ENCODE measurements around the gene HLTF.

Gene HLTF

DNA sequence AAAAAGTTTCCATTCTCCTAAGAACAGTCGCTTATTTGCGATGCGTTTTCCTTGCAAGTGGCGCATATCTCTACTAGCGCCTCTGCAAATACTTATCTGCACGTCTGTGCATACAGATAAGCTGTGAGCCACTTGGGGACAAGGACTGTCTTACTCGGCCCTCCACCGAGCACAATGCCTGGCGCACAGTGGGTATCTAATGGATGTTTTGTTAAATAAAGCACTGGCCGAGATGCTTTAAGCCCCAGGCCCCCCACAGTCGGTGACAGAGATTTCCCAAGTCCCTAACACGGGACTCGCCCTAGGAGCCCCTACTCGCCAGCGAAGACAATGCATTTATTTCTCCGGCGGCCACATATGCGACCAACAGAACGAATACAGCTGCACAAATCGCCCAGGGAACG lies 503 bp downstream of the HLTF start:
- DNase-seq (ENCODE audit: low read depth) = no peak

- DNase-seq (ENCODE audit: low read depth) = no peak
Observed at GRCh38 chr3:149081772-149082171, 4.6 kb downstream of the HLTF start.

DNA sequence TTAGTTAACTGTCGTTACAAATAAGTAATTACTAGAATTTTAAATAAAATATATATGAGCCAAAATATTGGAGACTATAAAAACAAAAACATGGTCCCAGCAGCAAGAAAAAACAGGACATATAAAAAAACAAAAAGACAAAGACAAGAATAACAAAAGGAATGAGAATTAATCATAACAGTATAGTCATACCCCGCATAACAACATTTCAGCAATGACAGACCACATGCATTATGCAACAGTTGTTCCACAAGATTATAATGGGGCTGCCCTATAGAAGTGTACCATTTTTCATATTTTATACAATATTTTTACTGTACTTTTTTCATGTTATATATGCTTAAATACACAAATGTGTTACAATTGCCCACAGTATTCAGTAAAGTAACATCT lies 5.6 kb downstream of the HLTF start:
- no peak for DNase-seq (ENCODE audit: low read depth)

DNA sequence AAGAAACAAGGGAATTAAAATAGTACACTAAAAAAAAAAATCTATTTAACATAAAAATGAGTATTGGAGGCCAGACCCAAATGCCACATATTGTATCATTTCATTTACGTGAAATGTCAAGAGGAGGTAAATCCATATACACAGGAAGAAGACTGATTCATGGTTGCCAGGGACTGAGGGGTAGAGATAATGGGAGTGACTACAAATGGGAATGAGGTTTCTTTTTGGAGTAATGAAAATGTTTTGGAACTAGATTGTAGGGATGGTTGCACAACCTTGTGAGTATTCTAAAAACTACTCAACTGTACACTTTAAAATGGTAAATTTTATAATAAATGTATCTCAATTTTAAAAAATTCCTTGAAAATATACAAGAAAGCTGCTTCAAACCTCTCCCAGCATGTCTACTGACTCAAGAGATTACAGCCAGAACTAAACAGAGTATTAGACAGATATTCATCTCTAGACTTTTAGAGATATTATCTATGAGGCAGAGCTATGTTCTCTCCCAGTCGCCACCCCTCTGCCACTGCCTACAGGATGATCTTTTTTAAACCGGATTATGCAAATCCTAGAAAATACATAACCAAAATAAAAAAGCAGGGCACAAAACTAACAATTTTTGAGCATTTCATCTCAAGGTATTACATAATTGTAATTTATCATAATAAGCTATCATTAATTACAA lies 6.2 kb downstream of the HLTF start:
- DNase-seq (ENCODE audit: low read depth) = no peak

- no peak for DNase-seq (ENCODE audit: low read depth)
Observed at GRCh38 chr3:149077628-149078027, 8.7 kb downstream of the HLTF start.

DNA sequence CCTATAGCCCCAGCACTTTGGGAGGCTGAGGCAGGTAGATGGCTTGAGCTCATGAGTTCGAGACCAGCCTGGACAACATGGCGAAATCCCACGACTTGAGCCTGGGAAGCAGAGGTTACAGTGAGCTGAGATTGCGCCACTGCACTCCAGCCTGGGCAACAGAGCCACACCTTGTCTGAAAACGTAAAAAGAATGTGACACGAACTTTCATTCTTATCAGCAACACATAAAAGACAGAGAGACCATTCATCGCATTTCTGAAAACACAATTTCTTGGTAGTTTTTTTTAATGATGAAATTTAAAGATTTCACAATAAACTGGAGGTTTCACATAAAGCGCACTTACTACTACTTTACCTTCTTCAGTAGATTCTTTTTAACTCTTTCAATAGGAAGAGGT lies 18.4 kb downstream of the HLTF start:
- DNase-seq (ENCODE audit: low read depth) = no peak

- DNase-seq (ENCODE audit: low read depth) = no peak
Observed at GRCh38 chr3:149061776-149062175, 24.6 kb downstream of the HLTF start.

DNA sequence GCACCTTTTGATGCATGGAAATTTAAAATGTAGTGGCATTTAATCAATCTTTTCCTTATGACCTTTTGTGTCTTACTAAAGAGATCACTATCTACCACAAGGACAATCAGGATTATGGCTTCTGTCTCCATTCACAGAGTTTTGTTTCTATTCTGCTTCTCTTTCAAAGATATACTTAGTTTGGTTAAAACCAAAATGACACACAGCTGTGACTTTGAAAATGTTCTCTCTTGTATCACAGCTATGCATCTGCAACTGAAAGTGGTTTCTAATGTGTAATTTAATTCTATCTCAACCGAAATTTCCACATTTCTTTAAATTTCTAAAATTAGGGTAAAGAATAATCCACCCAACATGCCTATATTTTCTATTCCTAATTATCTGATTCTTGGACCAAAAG lies 27.7 kb downstream of the HLTF start:
- DNase-seq (ENCODE audit: low read depth) = no peak

DNA sequence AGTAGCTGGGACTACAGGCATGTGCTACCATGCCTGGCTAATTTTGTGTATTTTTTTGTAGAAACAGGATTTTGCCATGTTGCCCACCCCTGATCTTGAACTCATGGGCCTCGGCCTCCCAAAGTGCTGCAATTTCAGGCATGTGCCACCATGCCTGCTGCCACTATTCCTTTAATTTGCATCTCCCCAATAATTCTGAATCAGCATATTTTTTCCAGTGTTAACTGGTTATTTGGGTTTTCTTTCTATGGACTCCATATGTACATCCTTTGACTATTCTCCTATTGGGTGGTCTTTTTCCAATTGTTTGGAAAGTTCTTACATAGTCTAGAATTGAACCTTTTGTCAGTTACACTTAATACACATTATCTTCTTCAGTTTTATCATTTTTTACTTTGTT lies 28.1 kb downstream of the HLTF start:
- no peak for DNase-seq (ENCODE audit: low read depth)

- no peak for DNase-seq (ENCODE audit: low read depth)
Observed at GRCh38 chr3:149055575-149055974, 30.8 kb downstream of the HLTF start.

- DNase-seq (ENCODE audit: low read depth) = no peak
Observed at GRCh38 chr3:149044339-149045083, 41.8 kb downstream of the HLTF start.

DNA sequence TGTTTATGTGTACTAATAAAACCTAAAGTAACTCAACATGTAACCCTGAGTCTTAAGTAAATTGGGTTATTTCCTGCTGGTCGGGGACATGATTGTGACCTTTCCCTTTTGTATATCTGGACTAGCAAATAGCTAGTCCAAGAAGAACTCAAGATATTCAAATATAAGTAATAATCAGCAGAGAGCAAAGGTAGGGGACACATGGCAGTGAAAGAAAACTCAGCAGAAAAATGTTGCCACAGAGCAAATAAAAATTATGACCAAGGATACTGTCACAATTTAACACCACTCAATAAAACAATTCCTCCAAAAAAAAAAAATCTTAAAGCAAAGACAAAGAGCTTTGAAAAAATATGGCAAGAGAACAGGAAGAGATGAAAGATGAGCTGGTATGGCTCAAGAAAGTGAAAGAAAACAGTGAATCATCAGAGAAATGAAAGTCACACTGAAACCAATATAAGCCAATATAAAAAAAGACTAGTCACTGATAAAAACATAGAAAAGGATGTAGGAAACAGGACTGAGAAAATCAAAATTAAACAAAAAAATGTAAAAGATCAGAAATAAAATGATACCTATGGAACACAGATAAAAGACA lies 43.4 kb downstream of the HLTF start:
- DNase-seq (ENCODE audit: low read depth) = no peak

- no peak for DNase-seq (ENCODE audit: low read depth)
Observed at GRCh38 chr3:149038322-149038721, 48.0 kb downstream of the HLTF start.

- DNase-seq (ENCODE audit: low read depth) = no peak
Observed at GRCh38 chr3:149037684-149038083, 48.6 kb downstream of the HLTF start.

DNA sequence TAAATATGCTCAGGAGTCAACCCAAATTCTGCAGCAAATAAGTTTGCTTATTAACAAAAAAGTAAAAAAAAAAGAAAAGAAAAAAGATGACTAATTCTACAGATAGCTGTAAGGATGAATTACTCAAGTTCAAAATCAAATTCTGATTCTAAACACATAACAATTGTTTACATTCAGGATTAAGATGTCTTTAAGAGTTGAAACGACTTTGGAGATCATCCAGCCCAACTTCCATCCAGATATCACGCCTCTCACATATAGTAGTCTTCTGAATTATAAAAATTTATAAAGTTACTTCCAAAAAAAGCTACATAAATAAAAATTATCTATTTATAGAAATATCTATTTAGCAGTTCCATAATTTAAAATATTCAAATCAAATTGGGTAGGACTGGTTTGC lies 55.2 kb downstream of the HLTF start:
- DNase-seq (ENCODE audit: low read depth) = no peak

DNA sequence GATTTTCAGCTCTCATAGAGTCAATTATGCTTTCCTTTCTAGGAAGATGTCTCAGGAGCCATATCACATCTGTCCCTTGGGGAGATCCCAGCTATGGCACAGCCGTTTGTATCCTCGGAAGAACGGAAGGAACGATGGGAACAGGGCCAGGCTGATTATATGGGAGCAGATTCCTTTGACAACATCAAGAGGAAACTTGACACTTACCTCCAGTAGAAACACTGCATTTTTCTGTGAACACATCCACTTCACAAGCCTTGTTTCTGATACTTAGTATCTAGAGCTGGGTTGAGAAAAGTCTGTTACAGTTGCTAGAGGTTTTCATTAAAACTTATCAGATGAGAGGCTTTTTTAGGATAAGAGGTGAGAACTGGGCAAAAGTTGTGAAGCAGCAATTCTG lies 59.6 kb downstream of the HLTF start:
- DNase-seq (ENCODE audit: low read depth) = no peak

GRCh38 chr3:149023951-149024350 lies 62.4 kb downstream of the HLTF start:
- no peak for DNase-seq (ENCODE audit: low read depth)

DNA sequence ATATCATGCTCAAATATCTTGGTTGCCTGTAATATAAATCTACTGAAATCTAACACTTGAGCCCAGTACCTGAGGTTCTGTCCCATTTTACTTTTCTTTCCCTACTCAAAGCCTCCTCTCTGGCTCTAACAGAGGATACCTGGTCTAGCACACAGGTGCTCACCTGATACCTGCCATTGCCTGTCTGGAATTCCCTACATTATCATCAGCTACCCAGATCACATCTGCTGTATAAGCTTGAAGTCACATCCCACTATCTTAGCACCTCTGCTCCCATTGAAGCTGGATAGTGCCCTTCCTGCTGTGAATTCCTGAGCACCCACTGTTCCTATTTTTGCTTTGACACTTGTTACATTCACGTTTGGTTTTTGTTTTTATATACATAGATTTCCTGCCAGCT lies 64.5 kb downstream of the HLTF start:
- no peak for DNase-seq (ENCODE audit: low read depth)

DNA sequence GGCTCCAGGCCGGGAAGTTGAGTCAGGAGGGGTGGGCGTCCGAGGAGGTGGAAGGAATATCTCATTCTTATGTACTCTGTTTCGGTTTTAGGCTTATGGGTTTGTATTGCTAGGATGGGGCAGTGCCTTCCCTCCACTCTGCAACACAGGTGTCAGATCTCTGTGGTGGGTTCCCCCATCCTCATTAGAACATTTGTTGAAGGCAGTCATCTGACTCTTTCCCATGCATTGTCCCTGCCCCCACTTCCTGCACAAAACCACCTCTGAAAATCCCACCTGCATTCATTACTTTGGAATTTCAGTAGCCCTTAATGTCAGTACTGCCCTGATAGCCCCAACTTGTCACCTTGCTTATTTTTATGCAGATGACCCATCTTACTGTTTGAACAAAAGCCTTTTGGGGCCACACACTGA lies 65.5 kb downstream of the HLTF start:
- no peak for DNase-seq (ENCODE audit: low read depth)

DNA sequence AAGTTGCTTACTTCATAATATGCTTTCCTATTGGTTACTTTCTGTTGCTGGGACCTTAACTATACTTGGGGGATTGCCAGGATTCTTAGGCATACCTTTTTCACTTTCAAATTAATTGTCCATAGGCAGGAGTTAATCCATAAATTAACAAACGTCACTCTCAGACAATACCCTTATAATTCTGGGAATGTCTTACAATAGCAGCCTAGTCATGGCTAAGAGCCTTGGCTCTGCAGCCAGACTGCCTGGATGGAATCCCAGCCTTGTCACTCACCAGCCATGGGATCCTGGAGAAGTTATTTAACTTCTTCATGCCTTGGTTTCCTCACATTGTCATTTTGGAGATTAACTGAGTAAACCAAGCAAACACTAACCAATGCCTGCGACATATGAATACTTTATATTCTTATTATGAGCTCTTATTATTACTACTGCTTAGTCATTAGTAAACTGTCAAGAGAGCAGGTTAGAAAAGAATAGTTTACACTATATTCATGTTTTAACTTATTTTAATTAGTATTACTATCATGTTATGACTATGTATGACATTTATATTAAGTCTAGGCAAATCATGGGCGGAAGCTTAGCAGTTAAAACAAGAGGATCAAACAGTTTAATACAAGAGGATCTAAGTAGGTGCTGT lies 66.0 kb downstream of the HLTF start:
- DNase-seq (ENCODE audit: low read depth) = no peak

DNA sequence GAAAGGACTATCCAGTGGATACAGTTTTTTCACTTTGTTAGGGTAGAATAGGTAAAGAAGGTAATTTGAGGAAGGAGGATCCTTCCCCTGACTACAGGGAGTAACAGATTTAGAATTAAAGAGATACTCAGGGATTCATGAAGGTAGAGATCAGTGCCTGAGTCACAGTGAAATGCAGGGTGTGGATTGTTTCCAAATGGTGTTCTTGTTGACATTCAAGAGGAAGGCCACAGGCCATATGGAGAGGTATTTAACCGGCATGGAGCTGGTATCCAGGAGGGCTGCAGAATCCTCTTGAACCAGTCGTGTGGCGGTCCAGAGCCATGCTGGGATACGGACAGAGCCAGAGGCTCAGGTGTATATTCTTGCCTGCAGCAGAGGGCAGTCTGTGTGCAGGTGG lies 66.8 kb downstream of the HLTF start:
- no peak for DNase-seq (ENCODE audit: low read depth)

DNA sequence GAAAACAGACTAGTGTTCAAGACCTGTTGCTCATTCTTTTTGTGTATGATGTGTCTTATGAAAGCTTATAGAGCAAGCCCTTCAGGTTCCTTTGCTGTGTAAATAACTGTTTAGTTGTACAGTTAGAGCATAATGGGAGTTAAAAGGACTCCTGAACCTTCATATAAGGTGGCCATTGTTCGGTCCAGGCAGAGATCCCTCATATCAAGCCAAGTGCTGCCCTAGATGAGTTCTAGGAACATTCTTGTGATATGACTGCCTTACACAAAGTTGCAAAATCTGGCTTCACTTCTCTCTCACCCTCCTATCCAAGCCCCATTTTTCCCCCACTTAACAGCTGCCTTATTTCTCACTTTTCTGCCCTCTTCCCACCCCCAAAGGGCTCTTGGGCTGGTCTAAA lies 68.1 kb downstream of the HLTF start:
- DNase-seq (ENCODE audit: low read depth) = no peak

Measured in activated T-cell treated with anti-CD3 and anti-CD28 coated beads for 1 hour (primary cell).